H54 (cell line): ENCODE results near the gene CCDC196.
"Not testable (repeated sequence)": the region's sequence is repeated elsewhere in the genome, so short reads cannot be mapped to it uniquely, and the experiment has no call there.

Experiments
- DNase-seq: peaks from one replicate; pipeline ENCODE4 v3.0.0; 2011; ENCODE audit warnings: low spot score, mixed read lengths; ENCODE audit not compliant: insufficient read length
- FAIRE-seq: peaks from 3 replicates; lab custom pipeline; 2011; peaks lifted over from hg19 to GRCh38; lab: Jason Lieb, UNC
- POLR2A ChIP-seq: IDR thresholded peaks from 2 replicates; pipeline ENCODE4 v1.6.1; 2011; ENCODE audit warnings: low read depth, mild to moderate bottlenecking, low read length

The CCDC196 gene

GRCh38 chr14:66507181-66507721 lies 21.1 kb downstream of the CCDC196 start:
- FAIRE-seq = no peak
- no peak for TF ChIP-seq POLR2A
- no peak for DNase-seq

DNA sequence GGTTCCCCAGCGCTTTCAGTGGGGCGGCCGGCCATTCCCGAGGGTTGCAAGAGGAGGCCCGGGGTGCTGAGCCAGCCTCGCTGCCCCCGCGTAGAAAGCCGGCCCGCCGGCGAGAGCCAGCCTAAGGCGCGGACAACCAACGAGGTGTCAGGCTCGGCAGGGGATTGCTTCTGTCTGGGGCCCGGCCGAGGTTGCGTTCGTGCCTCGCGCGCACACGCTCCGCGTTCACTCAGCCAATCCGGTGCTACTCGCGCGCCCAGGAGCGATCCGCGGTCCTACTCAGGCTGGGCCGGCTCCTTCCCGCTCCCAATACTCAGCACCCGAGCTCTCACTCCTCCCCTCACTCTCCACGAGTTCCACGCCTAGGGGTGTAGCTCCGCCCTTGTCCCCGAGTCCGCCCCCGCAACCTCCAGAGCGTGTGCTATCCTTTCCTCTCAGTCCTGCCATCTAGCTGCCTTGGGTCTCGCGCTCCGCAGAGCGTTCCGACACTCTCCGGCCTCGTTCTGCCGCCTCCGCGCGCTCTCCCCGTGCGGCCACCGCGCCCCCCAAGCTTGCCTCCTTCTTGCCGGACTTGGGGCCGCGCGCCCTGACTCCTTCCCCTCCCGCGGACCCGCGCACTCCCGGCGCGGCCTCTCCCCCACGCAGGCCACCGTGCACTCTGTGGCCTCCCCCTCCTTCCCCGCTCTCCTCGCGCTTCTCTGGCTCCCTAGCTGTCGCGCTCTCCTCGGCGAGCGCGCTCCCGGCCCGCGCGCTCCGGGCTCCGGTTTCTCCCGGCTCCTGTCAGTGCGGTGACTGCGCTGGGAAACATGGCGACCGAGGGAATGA lies 21.8 kb downstream of the CCDC196 start, which contains the start of gene GPHN:
Gene GPHN (plus strand): TSS at position 426 of the 825 bp plus-strand sequence.
- TF ChIP-seq POLR2A = peak; percentile 83
- FAIRE-seq (peak; percentile 86), DNase-seq (peak; percentile 76)

DNA sequence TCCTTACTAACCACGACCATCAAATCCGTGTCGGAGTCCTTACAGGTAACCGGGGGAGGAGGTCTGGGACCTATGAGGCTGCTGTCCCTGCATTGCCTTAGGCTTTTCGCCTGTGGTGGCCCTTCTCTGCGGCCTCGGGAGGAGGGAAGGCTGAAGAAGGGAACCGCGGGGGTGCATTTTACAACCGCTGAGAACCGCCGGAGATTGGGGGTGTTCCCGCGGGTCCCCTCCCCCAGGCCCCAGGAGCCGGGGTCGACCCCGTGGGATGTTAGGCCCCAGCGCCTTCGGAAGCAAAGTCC lies 22.3 kb downstream of the CCDC196 start:
- FAIRE-seq = no peak
- DNase-seq = no peak
- no peak for TF ChIP-seq POLR2A

DNA sequence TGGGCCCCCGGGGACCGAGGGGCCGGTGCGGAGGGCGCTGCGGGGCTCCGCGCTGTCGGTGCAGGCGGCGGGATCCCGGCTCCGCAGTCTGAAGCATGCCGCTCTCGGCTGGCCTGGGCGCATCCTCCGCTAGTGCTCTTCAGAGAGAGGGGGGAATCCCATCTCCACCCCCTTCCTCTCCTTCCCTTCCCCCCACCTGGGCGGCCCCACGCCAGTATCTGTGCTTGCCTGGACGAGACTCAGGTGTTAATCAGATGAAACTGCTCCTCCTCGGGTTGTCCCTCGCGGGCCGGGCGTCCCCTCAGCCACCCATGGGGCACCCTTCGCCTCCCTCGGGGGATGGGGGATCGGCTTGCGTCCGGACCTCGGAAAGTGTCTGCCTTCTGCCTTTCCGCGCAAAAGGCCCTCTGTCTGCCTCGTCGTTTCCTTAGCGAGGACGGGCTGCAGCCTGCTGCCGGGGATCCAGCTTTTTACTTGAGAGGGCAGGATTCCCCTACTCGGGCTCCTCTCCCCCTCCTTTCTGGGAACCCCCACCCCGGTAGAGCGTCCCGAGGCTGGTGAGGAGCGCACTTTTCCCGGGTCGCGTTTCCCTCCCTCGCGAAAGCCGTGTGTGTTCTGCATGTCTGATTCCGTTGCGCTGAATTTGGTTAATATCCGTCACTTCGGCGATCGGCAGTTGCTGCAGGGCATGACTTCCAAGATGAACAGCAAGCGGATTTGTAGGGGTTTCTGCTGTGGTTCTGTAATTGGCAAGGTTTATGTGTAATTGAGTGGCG lies 22.9 kb downstream of the CCDC196 start:
- FAIRE-seq (no peak), DNase-seq (peak; percentile 6)
- TF ChIP-seq POLR2A = no peak

- FAIRE-seq (no peak), DNase-seq (no peak)
These were observed 23.7 kb downstream of the CCDC196 start for GRCh38 chr14:66509874-66510273.

DNA sequence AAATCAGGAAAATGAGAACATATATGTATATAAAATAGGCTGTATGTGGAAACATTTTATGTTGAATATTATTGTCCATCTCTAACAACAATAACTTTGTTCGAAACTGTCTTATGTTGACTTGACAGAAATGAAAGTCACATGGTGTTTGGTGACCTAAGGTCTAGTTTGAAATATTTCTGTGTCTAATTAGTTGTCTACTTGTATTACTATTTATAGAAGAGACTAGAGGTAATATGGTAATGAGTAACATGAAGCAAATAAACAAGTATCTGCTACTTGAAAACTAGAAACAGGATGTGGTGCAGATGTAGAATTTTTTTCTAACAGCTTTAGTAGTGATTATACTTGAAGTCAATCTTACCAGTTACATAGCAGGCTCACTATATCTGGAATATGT lies 25.7 kb downstream of the CCDC196 start:
- no peak for DNase-seq
- no peak for FAIRE-seq
- no peak for TF ChIP-seq POLR2A

More at GRCh38 chr14:66509874-66510273, 23.7 kb downstream of the CCDC196 start:
- TF ChIP-seq POLR2A = no peak

- TF ChIP-seq POLR2A = no peak
- DNase-seq = no peak
- FAIRE-seq = no peak
These were observed 28.0 kb downstream of the CCDC196 start for GRCh38 chr14:66514213-66514612.

DNA sequence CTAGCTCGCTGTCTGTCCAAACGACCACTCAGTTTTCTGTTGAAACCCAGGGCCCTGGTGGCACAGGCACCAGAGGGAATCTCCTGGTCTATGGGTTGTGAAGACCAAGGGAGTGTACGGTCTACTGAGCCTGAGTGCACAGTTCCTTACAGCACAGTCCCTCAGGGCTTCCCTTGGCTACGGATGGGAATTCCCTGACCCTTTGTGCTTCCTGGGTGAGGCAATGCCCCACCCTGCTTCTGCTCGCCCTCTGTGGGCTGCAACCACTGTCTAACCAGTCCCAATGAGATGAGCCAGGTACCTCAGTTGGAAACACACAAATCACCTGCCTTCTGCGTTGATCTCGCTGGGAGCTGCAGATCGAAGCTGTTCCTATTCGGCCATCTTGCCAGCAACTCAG lies 44.4 kb downstream of the CCDC196 start:
- no peak for FAIRE-seq
- TF ChIP-seq POLR2A = no peak
- DNase-seq = no peak

GRCh38 chr14:66539034-66539433 lies 52.9 kb downstream of the CCDC196 start:
- no peak for TF ChIP-seq POLR2A
- DNase-seq (no peak), FAIRE-seq (no peak)

DNA sequence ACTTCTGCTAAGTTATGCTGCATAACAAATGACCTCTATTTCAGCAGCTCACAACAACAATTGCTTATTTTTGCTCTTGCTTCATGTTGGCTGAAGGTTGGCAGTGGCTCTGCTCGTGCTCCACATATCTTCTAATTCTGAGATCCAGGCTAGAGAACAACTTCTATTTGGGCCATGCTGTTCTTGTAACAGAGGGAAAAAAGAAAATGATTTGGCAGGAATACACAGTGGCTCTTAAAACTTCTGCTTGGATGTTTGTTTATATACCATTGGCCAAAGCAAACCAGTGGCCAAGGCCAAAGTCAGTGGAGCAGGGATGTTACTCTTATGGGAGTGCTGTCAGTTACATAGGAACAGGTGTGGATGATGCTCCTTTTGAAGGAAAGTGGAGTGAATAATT lies 53.9 kb downstream of the CCDC196 start:
- TF ChIP-seq POLR2A = no peak
- DNase-seq (no peak), FAIRE-seq (no peak)

- no peak for DNase-seq
- no peak for TF ChIP-seq POLR2A
- no peak for FAIRE-seq
These were observed 55.5 kb downstream of the CCDC196 start for GRCh38 chr14:66541627-66542026.

GRCh38 chr14:66543996-66544395 lies 57.8 kb downstream of the CCDC196 start:
- DNase-seq = no peak
- no peak for FAIRE-seq
- TF ChIP-seq POLR2A = no peak

DNA sequence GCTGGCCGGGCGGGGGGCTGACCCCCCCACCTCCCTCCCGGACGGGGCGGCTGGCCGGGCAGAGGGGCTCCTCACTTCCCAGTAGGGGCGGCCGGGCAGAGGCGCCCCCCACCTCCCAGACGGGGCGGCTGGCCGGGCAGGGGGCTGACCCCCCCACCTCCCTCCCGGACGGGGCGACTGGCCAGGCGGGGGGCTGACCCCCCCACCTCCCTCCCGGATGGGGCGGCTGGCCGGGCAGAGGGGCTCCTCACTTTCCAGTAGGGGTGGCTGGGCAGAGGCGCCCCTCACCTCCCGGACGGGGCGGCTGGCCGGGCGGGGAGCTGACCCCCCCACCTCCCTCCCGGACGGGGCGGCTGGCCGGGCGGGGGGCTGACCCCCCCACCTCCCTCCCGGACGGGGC lies 59.0 kb downstream of the CCDC196 start:
- not testable (repeated sequence) for DNase-seq, FAIRE-seq

DNA sequence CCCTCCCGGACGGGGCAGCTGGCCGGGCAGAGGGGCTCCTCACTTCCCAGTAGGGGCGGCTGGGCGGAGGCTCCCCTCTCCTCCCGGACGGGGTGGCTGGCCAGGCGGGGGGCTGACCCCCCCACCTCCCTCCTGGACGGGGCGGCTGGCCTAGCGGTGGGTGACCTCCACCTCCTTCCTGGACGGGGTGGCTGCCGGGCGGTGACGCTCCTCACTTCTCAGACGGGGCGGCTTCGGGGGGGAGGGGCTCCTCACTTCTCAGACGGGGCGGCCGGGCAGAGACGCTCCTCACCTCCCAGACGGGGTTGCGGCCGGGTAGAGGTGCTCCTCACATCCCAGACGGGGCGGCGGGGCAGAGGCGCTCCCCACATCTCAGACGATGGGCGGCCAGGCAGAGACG lies 59.6 kb downstream of the CCDC196 start:
- DNase-seq, FAIRE-seq: not testable (repeated sequence)
